Non-pigmented ciliary epithelial cell (primary cell): ENCODE measurements around the gene STIL.
"Not testable (repeated sequence)": the region's sequence is repeated elsewhere in the genome, so short reads cannot be mapped to it uniquely, and the experiment has no call there.

Experiments
- DNase-seq: peaks from one replicate; pipeline ENCODE4 v3.0.0-alpha.2; 2010; ENCODE audit warnings: low read depth

Gene STIL

GRCh38 chr1:47219590-47220220 lies 94.2 kb downstream of the STIL start:
- DNase-seq = no peak

- DNase-seq = no peak
These were observed 94.9 kb downstream of the STIL start for GRCh38 chr1:47219001-47219400.

GRCh38 chr1:47216278-47217059 lies 97.5 kb downstream of the STIL start:
- DNase-seq = no peak

DNA sequence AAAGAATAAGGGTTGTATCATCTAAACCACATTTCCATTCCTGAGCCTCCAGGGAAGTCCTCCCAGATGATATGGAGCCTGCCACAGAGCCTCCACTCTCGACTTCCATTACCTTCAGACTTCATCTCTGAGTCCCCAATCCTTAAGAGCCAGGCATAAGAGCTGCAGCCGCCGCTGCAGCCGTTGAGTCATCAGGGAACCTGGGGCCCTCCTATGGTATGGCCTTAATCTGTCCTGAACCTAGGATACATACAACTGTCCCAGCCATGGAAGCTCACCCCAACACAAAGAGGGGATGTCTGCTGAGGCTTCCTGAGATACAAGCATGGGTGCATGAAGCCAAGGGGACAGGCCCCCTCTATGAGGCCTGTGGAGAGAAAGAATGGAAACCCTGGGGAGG lies 98.2 kb downstream of the STIL start:
- no peak for DNase-seq

DNA sequence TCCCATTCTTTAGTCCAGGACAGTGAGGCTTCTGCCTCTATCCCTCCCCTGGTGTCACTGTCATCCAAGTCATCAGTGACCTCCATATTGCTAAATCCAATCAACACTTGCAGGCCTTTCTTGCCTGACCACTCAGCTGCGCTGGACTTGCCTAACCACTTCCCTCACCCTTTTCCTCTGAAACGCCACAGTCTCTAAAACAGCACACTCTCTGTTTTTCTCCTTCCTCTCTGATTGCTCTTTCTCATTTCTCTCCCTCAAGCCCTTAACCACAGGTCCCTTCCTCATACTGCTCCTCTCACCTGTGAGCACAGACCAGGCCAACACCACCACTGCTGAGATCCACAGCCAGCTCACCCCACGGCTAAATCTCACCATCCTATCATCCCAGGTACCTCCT lies 99.4 kb downstream of the STIL start:
- DNase-seq = no peak

GRCh38 chr1:47213230-47213963 lies 100.5 kb downstream of the STIL start:
- no peak for DNase-seq

DNA sequence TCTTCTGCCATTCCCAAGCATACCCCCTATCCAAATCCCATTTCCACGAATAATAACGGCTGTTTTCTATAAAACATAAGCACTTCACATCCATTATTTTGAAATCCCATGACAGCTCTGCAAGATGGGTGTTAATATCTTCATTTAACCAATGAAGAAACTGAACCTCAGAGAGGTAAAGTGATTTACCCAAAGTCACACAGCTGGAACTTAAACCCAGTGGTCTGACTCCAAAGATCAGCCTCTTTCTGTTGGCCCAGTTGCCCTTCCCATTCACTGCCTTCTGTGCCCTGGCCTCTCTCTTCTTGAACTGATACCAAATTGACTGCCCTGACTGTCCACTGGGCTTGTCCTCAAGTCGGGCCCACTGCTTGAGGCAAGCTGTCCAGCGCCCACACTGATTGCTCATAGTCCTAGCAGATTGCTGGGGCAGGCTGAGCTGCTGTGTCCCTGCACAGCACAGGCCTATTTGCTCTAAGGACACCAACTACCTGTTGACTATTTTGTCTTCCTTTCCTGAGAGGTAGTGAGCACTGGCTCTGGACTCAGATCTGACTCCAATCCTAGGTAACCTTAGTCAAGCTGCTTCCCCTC lies 101.2 kb downstream of the STIL start:
- no peak for DNase-seq

- DNase-seq = no peak
These were observed 102.1 kb downstream of the STIL start for GRCh38 chr1:47211796-47212269.

DNA sequence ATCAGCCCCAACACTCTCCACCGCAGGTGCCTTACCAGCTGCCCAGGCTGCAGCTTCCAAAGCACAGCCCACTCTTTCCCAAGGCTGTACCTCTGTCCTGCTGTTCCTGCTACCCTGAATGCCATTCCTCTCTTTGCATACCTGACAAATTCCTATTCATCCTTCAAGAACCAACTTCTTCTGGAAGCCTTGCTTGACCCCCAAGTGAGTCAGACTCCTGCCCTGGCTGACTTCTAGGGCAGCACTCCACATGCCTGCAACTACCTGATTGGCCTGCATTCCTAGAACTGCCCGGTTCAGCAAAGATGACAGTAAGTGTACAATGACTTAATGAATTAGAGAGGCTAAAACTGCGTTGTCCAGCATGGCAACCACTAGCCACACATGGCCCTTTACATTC lies 103.3 kb downstream of the STIL start:
- DNase-seq = no peak

DNA sequence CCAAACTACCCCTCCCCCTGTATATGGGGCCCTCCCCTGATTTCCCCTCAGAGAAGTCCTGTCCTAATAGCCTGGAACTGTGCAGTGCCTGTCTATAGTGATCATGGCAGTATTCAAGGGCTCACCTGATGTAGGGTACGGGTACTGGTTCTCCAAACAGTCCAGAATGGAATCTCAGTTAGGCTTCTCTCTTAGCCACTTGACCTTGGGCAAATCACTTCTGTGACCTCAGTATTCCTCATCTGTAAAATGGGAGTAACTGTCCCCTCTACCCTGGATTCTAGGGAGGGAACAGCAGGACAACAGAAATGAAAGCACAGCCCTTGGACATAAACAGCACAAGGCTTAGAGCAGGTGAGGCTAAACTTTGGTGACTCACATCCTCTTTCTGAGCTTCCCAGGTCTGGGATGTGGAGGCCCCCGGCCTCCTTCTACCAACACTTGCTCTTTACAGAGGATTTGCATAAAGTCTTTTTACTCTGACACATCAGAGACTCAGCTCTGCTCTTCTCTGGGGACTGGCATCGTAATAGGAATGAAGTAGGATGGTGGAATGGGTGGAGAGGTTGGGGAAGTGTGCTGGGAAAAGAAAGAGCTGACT lies 104.1 kb downstream of the STIL start:
- DNase-seq = no peak

- no peak for DNase-seq
These were observed 104.9 kb downstream of the STIL start for GRCh38 chr1:47209091-47209490.

GRCh38 chr1:47208374-47208850 lies 105.5 kb downstream of the STIL start:
- DNase-seq = no peak

DNA sequence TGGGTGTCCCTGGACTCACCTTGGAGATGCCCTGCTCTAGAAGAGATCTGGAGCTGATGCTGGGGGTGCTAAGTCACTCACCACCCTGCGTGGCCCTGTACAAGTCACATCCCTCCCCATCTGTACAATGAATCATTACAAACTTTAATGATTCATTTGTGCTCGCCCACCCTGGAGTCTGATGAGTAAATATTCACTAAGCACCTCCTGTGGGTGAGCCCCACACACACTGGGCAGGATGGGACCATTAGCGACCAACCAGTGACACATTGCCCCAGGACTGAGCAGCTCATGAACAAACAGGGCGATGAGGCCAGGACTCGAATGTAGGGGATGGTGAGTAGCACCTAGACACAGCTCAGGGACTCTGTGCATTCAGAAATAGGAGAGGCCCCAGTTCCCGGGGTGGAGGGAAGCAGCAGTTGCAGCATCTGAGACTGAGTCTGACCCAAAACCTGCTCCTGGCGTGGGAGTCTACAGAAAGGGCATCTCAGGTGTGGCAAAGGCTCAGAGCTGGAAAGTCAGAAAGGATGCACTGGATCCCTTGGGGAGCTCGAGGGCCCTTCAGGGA lies 106.1 kb downstream of the STIL start:
- no peak for DNase-seq

DNA sequence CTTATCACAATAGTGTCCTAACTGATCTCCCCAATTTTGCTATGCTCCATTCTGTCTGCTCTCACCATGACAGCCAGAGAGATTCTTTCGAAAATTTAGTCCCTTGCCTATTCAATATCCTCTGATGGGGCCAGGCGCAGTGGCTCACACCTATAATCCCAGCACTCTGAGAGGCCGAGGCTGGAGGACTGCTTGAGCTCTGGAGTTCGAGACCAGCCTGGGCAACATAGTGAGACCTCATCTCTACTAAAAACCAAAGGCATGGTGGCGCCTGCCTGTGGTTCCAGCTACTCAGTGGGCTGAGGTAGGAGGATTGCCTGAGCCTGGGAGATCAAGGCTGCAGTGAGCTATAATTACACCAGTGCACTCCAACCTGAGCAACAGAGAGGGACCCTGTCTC lies 108.0 kb downstream of the STIL start:
- DNase-seq = no peak

- DNase-seq = not testable (repeated sequence)
These were observed 110.4 kb downstream of the STIL start for GRCh38 chr1:47203504-47203903.

DNA sequence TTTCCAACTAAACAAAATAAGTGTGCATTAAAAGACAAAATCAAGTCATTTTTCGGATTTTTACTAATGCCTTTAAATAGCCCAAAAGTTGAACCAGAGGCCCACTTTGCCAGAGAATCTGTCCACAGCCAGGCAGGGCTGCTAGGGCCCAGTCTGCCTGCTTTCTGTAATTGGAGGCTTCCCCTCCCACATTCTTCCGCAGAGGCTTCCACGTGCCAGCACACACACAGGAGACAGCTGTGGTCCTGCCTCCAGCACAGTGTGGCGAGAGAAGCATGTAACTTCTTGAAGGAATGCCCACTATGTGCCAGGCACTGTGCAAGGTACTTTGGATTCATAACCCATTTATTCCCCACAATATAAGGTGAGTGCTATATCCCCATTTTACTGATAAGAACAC lies 112.8 kb downstream of the STIL start:
- no peak for DNase-seq
